WTC11 (cell line): ENCODE measurements around the gene ANKRD53. TPM values are rescaled to one million over a fixed set of nuclear protein-coding genes. Genes with fewer than 3 reads are reported as not detected.

Source experiments
- ATAC-seq: fragments of 200-7000 bp; cut with Tn5 transposase; 2 replicates; pipeline ENCODE4 v1.10.0; 2021; ENCODE audit warnings: mild to moderate bottlenecking, moderate library complexity
- CTCF ChIA-PET: fragments of 300-600 bp; sonication (Branson Sonifier 250); formaldehyde crosslinking; loops from one replicate; lab custom pipeline; 2021; ENCODE audit warnings: antibody characterized with exemption; lab: Charles Lee
- POLR2A ChIA-PET: fragments of 350-600 bp; sonication (Branson Sonifier 250); formaldehyde crosslinking; loops from one replicate; lab custom pipeline; 2021; ENCODE audit warnings: antibody characterized with exemption; lab: Charles Lee
- DNase-seq: peaks from one replicate; pipeline ENCODE4 v3.0.0; 2021; ENCODE audit warnings: low spot score
- H3K27ac Mint-ChIP-seq: 2 replicates; pipeline ENCODE4 v1.8.0; 2021; ENCODE audit warnings: mixed read lengths
- H3K27me3 Mint-ChIP-seq: 2 replicates; pipeline ENCODE4 v1.8.0; 2021; ENCODE audit warnings: low read depth, mild to moderate bottlenecking, moderate library complexity, mixed read lengths
- H3K36me3 Mint-ChIP-seq: 2 replicates; pipeline ENCODE4 v1.8.0; 2021; ENCODE audit warnings: mixed read lengths
- H3K4me1 Mint-ChIP-seq: 2 replicates; pipeline ENCODE4 v1.8.0; 2022; ENCODE audit warnings: mixed read lengths
- H3K4me3 Mint-ChIP-seq: 2 replicates; pipeline ENCODE4 v1.8.0; 2021; ENCODE audit warnings: mild to moderate bottlenecking, moderate library complexity, mixed read lengths
- H3K9me3 Mint-ChIP-seq: 2 replicates; pipeline ENCODE4 v1.8.0; 2021; ENCODE audit warnings: mixed read lengths
- CREM ChIP-seq: sonication (generic); formaldehyde crosslinking; IDR thresholded peaks from 2 replicates; pipeline ENCODE4 v1.8.1; 2022; ENCODE audit warnings: mild to moderate bottlenecking, missing genetic modification reagents, moderate library complexity
- ESRRA ChIP-seq: sonication (generic); formaldehyde crosslinking; IDR thresholded peaks from 2 replicates; pipeline ENCODE4 v1.8.1; 2022; ENCODE audit warnings: mild to moderate bottlenecking, missing genetic modification reagents, borderline replicate concordance
- ETV6 ChIP-seq: sonication (generic); formaldehyde crosslinking; IDR thresholded peaks from 2 replicates; pipeline ENCODE4 v1.8.1; 2022; ENCODE audit warnings: mild to moderate bottlenecking, missing genetic modification reagents
- FOXK1 ChIP-seq: sonication (generic); formaldehyde crosslinking; IDR thresholded peaks from 2 replicates; pipeline ENCODE4 v1.8.0; 2022; ENCODE audit warnings: mild to moderate bottlenecking, moderate library complexity, missing genetic modification reagents
- GABPB1 ChIP-seq: sonication (generic); formaldehyde crosslinking; IDR thresholded peaks from 2 replicates; pipeline ENCODE4 v1.8.1; 2023; ENCODE audit warnings: mild to moderate bottlenecking, missing genetic modification reagents
- HMGA2 ChIP-seq: fragments of 250-450 bp; sonication (Bioruptor Pico); IDR thresholded peaks from 2 replicates; pipeline ENCODE4 v1.4.0; 2021; ENCODE audit warnings: mild to moderate bottlenecking, moderate library complexity
- MYBL2 ChIP-seq: sonication (generic); formaldehyde crosslinking; IDR thresholded peaks from 2 replicates; pipeline ENCODE4 v1.8.1; 2023; ENCODE audit warnings: mild to moderate bottlenecking, moderate library complexity, missing genetic modification reagents
- NR1H2 ChIP-seq: sonication (generic); formaldehyde crosslinking; IDR thresholded peaks from 2 replicates; pipeline ENCODE4 v1.9.0; 2021; ENCODE audit warnings: mild to moderate bottlenecking, moderate library complexity, missing genetic modification reagents
- NR3C1 ChIP-seq: sonication (generic); formaldehyde crosslinking; conservative IDR thresholded peaks from 2 replicates; pipeline ENCODE4 v1.8.1; 2023; ENCODE audit warnings: low read depth, mild to moderate bottlenecking, missing genetic modification reagents
- SP1 ChIP-seq: sonication (generic); formaldehyde crosslinking; conservative IDR thresholded peaks from 2 replicates; pipeline ENCODE4 v1.8.1; 2022; ENCODE audit warnings: missing genetic modification reagents
- TP53 ChIP-seq: sonication (generic); formaldehyde crosslinking; IDR thresholded peaks from 2 replicates; pipeline ENCODE4 v1.8.1; 2023; ENCODE audit warnings: mild to moderate bottlenecking, missing genetic modification reagents
- ZBTB21 ChIP-seq: sonication (generic); formaldehyde crosslinking; IDR thresholded peaks from 2 replicates; pipeline ENCODE4 v1.8.1; 2023; ENCODE audit warnings: mild to moderate bottlenecking, missing genetic modification reagents, borderline replicate concordance
- ZNF138 ChIP-seq: sonication (generic); formaldehyde crosslinking; conservative IDR thresholded peaks from 2 replicates; pipeline ENCODE4 v1.8.1; 2022; ENCODE audit warnings: mild to moderate bottlenecking, moderate library complexity, missing genetic modification reagents
- ZNF232 ChIP-seq: sonication (generic); formaldehyde crosslinking; IDR thresholded peaks from 2 replicates; pipeline ENCODE4 v1.8.0; 2022; ENCODE audit warnings: mild to moderate bottlenecking, missing genetic modification reagents
- total RNA-seq: library from RNA; stranded (reverse); gene quantifications from 3 replicates; pipeline ENCODE4 v1.2.3, GENCODE V29; 2021
- TF ChIP-seq, protein P1 (sequence below): sonication (generic); formaldehyde crosslinking; IDR thresholded peaks from 2 replicates; pipeline ENCODE4 v1.8.1; 2023; ENCODE audit warnings: mild to moderate bottlenecking, moderate library complexity, missing genetic modification reagents
- TF ChIP-seq, protein P2 (sequence below): sonication (generic); formaldehyde crosslinking; IDR thresholded peaks from 2 replicates; pipeline ENCODE4 v1.8.1; 2022; ENCODE audit warnings: mild to moderate bottlenecking, moderate library complexity, missing genetic modification reagents
- TF ChIP-seq, protein P3 (sequence below): sonication (generic); formaldehyde crosslinking; IDR thresholded peaks from 2 replicates; pipeline ENCODE4 v1.8.0; 2022; ENCODE audit warnings: mild to moderate bottlenecking, missing genetic modification reagents
- TF ChIP-seq, protein P4 (sequence below): fragments of 250-450 bp; sonication (Bioruptor Pico); IDR thresholded peaks from 2 replicates; pipeline ENCODE4 v1.9.0; 2021; ENCODE audit warnings: mild to moderate bottlenecking
- TF ChIP-seq, protein P5 (sequence below): sonication (generic); formaldehyde crosslinking; IDR thresholded peaks from 2 replicates; pipeline ENCODE4 v1.8.1; 2022; ENCODE audit warnings: mild to moderate bottlenecking, missing genetic modification reagents, moderate library complexity, borderline replicate concordance
- TF ChIP-seq, protein P6 (sequence below): sonication (generic); formaldehyde crosslinking; IDR thresholded peaks from 2 replicates; pipeline ENCODE4 v1.8.0; 2022; ENCODE audit warnings: mild to moderate bottlenecking, missing genetic modification reagents
- TF ChIP-seq, protein P7 (sequence below): sonication (generic); formaldehyde crosslinking; IDR thresholded peaks from 2 replicates; pipeline ENCODE4 v1.8.0; 2023; ENCODE audit warnings: missing genetic modification reagents, mild to moderate bottlenecking, borderline replicate concordance
- TF ChIP-seq, protein P8 (sequence below): sonication (generic); formaldehyde crosslinking; IDR thresholded peaks from 2 replicates; pipeline ENCODE4 v1.8.1; 2023; ENCODE audit warnings: mild to moderate bottlenecking, missing genetic modification reagents, moderate library complexity

The ANKRD53 gene
- total RNA-seq, 1 experiment from 2014 or later, result 0.81 TPM

DNA sequence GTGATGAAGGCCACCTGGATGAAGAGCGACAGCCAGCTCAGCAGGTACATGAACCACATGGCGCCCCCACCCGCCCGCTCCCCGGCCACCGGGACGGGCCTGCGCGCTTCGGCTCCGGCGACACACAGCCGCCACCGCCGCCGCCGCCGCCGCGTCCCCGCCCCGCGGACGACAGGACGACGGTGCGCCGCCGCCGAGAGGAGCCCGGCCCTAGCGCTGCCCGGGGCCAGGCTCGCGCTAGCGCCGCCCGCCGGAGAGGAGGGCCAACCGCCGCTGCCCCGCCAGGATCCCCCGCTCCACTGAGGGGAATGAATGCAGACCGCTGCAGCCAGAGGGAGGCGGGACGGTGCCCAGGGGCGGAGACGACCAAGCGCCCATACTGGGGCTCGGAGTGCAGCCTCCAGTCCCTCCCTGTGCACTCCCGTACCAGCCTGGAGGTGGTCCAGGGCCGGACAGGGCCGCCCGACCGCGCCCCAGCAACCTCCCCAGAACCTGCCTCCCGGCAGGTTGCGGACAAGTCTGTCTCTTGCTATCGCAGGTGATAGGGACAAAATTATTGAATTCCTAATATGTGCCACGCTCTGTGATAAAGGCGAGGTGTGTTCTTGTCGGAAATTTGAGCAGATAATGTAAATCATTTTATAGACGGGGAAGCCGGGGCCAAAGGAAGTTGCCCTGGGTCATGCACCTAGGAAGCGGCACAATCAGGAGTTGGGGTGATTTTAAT, 16.4 kb downstream of the ANKRD53 start, which contains the start of gene TEX261:
TSS of gene TEX261 (minus strand) at position 175 of the 727 bp plus-strand sequence. CDS start at position 59, 116 bp downstream.
- Mint-ChIP-seq H3K9me3 (no peaks in the 10 kb centered on the region), H3K4me3 (peak within 1 kb of the TSS; percentile 89), H3K27ac (no peak within 1 kb of the TSS), H3K27me3 (peaks cover 27% of the 10 kb centered on the region), H3K4me1 (peaks cover 17% of the 10 kb centered on the region), H3K36me3 (0 out of 2 replicates have a peak, but pooled peaks cover 4% of the 10 kb centered on the region)
- ChIA-PET POLR2A (no interaction called here), CTCF (interaction anchor here (0.8 kb wide), 1 partner anchor 17 kb away, joined by 3 read pairs; the partner anchor contains the start of gene ANKRD53)
- peak; percentile 97 for ATAC-seq
- peak; percentile 94 for DNase-seq
- peak; percentile 62; the same call in 1 of the 2 replicates for TF ChIP-seq ZBTB21 (CRISPR knock-in tag)
- TF ChIP-seq, protein P1, sequence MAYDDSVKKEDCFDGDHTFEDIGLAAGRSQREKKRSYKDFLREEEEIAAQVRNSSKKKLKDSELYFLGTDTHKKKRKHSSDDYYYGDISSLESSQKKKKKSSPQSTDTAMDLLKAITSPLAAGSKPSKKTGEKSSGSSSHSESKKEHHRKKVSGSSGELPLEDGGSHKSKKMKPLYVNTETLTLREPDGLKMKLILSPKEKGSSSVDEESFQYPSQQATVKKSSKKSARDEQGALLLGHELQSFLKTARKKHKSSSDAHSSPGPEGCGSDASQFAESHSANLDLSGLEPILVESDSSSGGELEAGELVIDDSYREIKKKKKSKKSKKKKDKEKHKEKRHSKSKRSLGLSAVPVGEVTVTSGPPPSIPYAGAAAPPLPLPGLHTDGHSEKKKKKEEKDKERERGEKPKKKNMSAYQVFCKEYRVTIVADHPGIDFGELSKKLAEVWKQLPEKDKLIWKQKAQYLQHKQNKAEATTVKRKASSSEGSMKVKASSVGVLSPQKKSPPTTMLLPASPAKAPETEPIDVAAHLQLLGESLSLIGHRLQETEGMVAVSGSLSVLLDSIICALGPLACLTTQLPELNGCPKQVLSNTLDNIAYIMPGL, result peak; percentile 85
- no peak for TF ChIP-seq ESRRA (CRISPR knock-in tag)
- TF ChIP-seq, protein P2, sequence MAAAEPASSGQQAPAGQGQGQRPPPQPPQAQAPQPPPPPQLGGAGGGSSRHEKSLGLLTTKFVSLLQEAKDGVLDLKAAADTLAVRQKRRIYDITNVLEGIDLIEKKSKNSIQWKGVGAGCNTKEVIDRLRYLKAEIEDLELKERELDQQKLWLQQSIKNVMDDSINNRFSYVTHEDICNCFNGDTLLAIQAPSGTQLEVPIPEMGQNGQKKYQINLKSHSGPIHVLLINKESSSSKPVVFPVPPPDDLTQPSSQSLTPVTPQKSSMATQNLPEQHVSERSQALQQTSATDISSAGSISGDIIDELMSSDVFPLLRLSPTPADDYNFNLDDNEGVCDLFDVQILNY (CRISPR knock-in tag), result peak; percentile 53; the same call in 1 of the 2 replicates
- TF ChIP-seq MYBL2 (CRISPR knock-in tag), result no peak
- TF ChIP-seq ETV6 (CRISPR knock-in tag), result peak; percentile 57
- TF ChIP-seq, protein P3, sequence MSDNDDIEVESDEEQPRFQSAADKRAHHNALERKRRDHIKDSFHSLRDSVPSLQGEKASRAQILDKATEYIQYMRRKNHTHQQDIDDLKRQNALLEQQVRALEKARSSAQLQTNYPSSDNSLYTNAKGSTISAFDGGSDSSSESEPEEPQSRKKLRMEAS, result no peak
- no peak; the same call in 1 of the 2 replicates for TF ChIP-seq GABPB1 (CRISPR knock-in tag)
- TF ChIP-seq NR3C1, result 0 out of 2 replicates have a peak, but pooled peaks have one; percentile 74
- no peak for TF ChIP-seq NR1H2 (CRISPR knock-in tag)
- TF ChIP-seq ZNF138 (CRISPR knock-in tag), result 0 out of 2 replicates have a peak, but pooled peaks have one; percentile 8
- TF ChIP-seq HMGA2 (CRISPR knock-in tag), result no peak
- TF ChIP-seq FOXK1 (CRISPR knock-in tag), result peak; percentile 57; the same call in 1 of the 2 replicates
- no peak for TF ChIP-seq ZNF232 (CRISPR knock-in tag)
- TF ChIP-seq CREM, result peak; percentile 70
- TF ChIP-seq, protein P4, sequence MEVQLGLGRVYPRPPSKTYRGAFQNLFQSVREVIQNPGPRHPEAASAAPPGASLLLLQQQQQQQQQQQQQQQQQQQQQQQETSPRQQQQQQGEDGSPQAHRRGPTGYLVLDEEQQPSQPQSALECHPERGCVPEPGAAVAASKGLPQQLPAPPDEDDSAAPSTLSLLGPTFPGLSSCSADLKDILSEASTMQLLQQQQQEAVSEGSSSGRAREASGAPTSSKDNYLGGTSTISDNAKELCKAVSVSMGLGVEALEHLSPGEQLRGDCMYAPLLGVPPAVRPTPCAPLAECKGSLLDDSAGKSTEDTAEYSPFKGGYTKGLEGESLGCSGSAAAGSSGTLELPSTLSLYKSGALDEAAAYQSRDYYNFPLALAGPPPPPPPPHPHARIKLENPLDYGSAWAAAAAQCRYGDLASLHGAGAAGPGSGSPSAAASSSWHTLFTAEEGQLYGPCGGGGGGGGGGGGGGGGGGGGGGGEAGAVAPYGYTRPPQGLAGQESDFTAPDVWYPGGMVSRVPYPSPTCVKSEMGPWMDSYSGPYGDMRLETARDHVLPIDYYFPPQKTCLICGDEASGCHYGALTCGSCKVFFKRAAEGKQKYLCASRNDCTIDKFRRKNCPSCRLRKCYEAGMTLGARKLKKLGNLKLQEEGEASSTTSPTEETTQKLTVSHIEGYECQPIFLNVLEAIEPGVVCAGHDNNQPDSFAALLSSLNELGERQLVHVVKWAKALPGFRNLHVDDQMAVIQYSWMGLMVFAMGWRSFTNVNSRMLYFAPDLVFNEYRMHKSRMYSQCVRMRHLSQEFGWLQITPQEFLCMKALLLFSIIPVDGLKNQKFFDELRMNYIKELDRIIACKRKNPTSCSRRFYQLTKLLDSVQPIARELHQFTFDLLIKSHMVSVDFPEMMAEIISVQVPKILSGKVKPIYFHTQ (CRISPR knock-in tag), result no peak
- TF ChIP-seq, protein P5, sequence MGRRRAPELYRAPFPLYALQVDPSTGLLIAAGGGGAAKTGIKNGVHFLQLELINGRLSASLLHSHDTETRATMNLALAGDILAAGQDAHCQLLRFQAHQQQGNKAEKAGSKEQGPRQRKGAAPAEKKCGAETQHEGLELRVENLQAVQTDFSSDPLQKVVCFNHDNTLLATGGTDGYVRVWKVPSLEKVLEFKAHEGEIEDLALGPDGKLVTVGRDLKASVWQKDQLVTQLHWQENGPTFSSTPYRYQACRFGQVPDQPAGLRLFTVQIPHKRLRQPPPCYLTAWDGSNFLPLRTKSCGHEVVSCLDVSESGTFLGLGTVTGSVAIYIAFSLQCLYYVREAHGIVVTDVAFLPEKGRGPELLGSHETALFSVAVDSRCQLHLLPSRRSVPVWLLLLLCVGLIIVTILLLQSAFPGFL (CRISPR knock-in tag), result no peak
- TF ChIP-seq TP53 (CRISPR knock-in tag), result peak; percentile 64; the same call in 1 of the 2 replicates
- TF ChIP-seq, protein P6, sequence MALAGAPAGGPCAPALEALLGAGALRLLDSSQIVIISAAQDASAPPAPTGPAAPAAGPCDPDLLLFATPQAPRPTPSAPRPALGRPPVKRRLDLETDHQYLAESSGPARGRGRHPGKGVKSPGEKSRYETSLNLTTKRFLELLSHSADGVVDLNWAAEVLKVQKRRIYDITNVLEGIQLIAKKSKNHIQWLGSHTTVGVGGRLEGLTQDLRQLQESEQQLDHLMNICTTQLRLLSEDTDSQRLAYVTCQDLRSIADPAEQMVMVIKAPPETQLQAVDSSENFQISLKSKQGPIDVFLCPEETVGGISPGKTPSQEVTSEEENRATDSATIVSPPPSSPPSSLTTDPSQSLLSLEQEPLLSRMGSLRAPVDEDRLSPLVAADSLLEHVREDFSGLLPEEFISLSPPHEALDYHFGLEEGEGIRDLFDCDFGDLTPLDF (CRISPR knock-in tag), result no peak
- peak; percentile 91 for TF ChIP-seq SP1 (CRISPR knock-in tag)
- TF ChIP-seq, protein P7, sequence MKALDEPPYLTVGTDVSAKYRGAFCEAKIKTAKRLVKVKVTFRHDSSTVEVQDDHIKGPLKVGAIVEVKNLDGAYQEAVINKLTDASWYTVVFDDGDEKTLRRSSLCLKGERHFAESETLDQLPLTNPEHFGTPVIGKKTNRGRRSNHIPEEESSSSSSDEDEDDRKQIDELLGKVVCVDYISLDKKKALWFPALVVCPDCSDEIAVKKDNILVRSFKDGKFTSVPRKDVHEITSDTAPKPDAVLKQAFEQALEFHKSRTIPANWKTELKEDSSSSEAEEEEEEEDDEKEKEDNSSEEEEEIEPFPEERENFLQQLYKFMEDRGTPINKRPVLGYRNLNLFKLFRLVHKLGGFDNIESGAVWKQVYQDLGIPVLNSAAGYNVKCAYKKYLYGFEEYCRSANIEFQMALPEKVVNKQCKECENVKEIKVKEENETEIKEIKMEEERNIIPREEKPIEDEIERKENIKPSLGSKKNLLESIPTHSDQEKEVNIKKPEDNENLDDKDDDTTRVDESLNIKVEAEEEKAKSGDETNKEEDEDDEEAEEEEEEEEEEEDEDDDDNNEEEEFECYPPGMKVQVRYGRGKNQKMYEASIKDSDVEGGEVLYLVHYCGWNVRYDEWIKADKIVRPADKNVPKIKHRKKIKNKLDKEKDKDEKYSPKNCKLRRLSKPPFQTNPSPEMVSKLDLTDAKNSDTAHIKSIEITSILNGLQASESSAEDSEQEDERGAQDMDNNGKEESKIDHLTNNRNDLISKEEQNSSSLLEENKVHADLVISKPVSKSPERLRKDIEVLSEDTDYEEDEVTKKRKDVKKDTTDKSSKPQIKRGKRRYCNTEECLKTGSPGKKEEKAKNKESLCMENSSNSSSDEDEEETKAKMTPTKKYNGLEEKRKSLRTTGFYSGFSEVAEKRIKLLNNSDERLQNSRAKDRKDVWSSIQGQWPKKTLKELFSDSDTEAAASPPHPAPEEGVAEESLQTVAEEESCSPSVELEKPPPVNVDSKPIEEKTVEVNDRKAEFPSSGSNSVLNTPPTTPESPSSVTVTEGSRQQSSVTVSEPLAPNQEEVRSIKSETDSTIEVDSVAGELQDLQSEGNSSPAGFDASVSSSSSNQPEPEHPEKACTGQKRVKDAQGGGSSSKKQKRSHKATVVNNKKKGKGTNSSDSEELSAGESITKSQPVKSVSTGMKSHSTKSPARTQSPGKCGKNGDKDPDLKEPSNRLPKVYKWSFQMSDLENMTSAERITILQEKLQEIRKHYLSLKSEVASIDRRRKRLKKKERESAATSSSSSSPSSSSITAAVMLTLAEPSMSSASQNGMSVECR (CRISPR knock-in tag), result no peak
- TF ChIP-seq, protein P8, sequence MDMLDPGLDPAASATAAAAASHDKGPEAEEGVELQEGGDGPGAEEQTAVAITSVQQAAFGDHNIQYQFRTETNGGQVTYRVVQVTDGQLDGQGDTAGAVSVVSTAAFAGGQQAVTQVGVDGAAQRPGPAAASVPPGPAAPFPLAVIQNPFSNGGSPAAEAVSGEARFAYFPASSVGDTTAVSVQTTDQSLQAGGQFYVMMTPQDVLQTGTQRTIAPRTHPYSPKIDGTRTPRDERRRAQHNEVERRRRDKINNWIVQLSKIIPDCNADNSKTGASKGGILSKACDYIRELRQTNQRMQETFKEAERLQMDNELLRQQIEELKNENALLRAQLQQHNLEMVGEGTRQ, result peak; percentile 49; the same call in 1 of the 2 replicates
